CD4-positive, alpha-beta T cell treated with Interleukin-4 for 1 hour (primary cell): Measurements from ENCODE around the gene WDR59.
"Not testable (repeated sequence)": the region's sequence is repeated elsewhere in the genome, so short reads cannot be mapped to it uniquely, and the experiment has no call there.

Experiments
- DNase-seq, 2 donors: peaks; one replicate each; pipeline ENCODE4 v3.0.0-alpha.2; 2020 to 2022

Gene WDR59

DNA sequence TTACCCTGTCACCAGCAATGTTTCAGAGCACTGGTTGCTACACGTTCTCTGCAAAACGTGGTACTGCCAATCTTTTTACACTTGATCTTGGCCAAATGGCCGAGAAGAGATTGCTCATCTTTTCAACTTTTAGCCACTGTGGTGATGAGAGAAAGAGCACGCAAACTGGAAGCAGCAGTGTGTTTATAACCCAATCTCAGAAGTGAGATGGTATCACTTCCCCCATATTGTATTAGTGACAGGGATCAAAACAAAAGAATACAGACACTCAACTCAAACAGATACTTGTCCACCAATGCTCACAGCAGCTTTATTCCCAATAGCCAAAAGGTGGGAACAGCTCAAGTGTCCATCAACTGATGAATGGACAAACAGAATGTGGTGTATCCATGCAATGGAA lies 138.2 kb downstream of the WDR59 start:
- no peak for DNase-seq

DNA sequence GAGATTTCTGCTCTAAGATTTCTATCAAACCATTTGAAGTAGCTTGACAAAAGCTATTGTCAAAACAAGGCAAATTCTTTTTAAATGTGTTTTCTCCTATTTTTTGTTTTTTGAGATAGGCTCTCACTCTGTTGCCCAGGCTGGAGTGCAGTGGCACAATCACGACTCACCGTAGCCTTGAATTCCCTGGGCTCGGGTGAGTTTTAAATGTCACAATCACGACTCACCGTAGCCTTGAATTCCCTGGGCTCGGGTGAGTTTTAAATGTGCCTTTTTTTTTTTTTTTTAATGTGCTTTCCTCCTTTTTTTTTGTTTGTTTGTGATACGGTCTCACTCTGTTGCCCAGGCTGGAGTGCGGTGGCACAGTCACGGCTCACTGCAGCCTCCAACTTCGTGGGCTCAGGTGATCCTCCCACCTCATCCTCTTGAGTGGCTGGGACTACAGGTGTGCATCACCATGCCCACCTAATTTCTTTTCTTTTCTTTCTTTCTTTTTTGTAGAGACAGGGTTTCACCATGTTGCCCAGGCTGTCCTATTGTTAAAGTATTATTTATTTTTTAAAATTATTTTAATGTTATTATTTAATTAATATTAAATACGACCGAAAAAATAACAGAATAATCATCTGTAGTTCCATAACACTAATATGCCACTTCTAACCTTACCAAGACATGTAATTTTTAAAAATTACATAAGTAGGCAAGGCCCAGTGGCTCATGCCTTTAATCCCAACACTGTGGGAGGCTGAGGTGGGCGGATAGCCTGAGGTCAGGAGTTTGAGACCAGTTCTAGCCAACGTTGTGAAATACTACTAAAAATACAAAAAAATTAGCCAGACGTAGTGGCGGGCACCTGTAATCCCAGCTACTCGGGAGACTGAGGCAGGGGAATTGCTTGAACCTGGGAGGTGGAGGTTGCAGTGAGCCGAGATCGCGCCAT lies 140.6 kb downstream of the WDR59 start:
- DNase-seq, result no peak

DNA sequence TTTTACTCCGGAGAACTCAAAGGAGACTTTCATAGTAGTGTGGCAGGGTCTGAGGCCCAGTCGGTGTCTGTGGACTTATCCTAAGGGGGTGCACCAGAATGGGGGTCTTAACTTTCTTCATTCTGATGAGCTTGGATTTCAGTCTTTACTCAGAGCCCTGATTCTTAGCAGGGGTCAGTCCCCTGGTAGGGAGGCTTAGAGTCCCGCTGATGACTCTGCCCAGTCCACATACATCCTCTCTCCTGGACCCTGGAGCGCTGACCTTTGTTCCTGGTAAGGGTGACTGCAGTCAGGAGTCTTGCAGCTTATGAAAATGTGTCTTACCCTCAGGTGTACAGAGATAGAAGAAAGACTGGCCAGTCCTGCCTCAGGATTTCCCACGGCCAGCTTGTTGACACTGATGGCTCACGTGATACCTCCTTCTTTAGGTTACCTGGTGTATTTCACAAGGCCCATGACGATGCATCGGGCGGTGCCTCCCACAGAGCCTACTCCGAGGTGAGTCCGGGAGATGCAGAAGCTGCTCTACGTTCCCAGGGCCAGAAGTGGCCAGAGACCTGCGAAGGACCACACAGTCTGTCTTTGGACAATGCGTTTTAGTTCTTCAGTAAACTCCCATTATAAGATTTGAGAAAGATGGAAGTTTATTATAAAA lies 141.4 kb downstream of the WDR59 start:
- DNase-seq, result not testable (repeated sequence)

DNA sequence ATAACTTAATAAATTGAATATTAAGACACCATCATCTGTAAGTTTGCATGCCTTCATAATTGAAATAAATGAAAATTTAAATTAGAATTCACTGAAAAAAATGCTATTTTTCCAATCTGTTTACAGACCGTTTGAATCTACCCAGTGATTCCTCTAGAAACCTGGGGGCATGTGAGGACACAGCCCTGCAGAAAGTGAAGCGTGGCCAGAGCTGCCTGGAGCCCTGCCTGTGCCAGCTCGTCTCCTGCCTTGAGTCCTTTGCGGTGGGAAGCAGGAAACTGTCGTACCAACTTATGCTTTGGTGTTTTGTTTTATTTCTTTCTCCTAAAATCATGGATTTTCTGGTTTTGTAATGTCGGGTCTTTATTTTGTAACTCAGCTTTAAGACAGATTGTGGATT lies 142.5 kb downstream of the WDR59 start:
- no peak for DNase-seq

DNA sequence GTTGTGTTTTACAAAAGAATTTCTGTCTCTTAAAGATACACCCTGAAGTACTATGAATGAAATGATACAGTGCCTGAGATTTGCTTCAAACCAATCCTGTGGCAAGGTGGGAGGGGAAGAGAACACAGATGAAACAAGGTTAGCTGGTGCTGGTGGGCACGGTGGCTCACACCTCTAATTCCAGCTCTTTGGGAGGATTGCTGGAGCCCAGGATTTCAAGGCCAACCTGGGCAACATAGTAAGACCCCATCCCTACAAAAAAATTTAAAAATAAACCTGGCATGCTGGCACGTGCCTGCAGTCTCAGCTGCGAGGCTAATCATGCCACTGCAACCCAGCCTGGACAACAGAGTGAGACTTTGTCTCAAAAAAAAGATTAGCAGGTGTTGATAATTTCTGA lies 143.0 kb downstream of the WDR59 start:
- no peak for DNase-seq

DNA sequence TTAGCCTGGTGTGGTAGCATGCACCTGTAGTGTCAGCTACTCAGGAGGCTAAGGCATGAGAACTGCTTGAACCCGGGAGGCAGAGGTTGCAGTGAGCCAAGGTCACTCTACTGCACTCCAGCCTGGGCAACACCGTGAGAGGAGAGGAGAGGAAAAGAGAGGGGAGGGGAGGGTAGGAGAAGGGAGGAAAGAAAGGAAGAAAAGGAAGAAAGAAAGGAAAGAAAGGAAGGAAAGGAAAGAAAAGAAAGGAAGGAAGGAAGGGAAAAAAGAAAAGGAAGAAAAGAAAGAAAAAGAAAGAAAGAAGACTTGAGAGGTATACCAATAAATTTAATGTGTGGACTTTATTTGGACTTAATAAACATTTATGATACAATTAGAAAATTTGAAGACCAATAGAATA lies 143.5 kb downstream of the WDR59 start:
- DNase-seq, result no peak

DNA sequence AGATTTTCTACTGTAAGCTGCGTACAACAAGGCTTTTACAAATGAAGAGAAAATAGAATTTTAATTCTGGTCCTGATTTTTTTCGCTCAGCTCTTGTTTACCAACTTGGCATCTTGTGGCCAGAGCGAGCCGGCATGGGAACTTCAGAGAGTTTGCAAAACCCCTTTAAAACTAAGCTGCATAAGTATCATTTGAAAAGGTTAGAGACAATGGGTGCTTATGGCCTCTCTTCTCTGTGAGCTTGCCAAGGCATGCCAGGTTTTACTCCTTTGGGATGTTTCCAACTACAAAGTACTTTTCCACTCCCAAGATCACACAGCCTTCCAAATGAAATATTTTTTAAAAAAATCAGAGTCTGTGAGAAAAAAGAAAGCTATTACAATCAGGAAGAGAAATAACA lies 147.9 kb downstream of the WDR59 start:
- no peak for DNase-seq

DNA sequence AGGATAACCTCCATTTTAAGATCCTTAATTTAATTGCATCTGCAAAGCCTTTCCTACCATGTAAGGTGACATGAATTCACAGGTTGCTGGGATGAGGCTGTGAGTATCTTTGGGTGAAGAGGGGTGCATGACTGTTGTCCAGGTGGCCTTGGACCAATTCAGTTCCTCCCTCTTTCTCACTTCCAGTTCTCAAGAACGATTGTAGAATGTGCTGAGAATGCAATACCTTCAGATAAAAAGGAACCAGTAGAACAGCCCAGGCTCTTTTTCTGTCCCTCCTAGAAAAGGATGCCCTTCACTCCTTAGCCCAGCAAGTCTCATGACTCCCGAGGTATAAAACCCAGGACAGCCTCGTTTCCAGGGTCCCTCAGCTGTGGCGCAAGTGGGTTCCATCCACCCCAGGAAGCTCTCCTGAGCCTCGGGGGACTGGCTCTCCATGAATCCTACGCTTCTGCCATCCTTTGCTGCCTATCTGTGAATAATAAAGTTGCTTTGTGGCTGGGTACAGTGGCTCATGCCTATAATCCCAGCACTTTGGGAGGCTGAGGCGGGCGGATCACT lies 148.7 kb downstream of the WDR59 start:
- no peak for DNase-seq

DNA sequence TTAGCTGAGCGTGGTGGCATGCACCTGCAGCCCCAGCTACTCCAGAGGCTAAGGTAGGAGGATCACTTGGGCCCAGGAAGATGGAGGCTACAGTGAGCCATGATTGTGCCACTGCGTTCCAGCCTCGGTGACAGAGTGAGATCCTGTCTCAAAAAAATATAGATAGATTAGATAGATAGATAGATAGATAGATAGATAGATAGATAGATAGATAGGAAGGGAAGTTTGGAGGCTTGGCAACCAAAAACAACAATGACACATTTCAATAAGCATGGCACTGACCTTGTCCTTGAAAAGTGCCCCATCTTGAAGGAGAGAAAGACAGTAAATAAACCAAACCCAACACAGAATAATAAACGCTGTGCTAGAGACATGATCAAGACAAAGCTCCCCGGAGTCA lies 152.7 kb downstream of the WDR59 start:
- DNase-seq, result no peak

DNA sequence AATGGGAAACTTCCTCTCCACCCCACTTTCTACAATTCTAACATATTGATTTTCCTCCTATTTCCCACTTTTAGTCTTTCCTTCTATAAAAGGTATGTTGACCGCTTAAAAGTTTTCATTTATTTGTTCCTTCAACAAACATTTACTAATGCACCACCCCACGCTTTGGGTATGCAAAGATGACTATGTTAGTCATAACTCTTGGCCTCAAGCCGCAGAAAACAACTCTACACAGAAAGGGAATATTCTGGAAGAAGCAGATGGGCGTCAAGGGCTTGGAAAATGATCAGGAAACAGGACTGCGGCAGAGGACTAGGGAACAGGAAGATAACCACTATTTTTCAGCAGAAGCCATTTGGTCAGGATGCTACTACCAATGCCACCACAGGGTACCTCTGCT lies 153.5 kb downstream of the WDR59 start:
- no peak for DNase-seq

DNA sequence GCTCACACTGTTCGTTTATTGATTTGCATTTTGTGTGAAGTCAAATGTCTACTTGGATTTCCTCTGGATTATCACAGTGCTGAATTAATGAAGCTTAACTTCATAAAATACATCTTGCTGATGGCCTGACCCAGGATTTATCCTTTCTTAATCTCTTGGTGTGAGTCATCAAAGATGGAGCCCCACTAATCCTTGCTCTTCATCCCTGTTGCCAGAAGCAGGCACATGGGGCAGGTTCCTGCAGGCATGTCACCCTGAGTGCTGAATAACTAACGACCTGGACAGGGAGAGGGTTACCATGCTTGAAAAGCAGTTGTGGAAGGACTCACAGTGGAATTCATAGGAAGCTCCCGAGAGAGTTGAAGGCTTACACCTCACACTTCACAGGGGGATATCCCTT lies 154.3 kb downstream of the WDR59 start:
- no peak for DNase-seq

DNA sequence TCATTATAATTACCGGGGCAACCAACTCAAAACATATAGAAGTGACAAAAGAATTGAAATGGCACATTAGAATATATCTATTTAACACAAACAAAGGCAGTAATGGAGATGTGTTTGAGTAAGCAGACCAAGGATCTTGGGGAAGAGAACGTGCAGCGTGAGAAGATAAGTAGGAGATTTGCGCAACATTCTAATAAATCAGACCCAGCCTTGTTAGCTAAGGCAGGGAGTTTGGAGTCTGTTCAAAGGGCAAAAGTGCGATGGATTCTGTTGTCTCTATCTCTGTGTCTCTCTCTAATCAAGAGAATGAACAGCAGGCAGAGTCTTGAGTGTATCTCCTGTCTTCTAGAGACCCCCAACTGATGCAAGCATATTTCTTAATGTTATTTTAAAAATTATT lies 155.3 kb downstream of the WDR59 start:
- no peak for DNase-seq

DNA sequence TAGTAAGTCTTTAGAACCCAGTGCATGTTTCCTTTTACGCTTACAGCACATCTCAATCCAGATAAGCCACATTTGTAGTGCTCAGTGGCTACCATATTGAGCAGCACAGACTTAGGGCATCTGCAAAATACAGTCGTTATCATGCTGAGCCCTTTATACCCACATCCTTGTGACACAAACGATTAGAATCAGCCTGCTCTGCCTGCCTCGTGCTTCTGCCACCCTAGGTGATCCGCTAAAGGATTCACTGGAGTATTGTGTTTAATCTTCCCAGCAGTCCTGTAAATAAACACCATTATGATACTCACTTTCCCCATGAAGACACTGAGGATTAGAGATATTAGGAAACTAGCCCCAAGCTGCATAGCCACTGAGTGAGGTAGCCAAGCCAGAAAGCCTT lies 159.0 kb downstream of the WDR59 start:
- no peak for DNase-seq

DNA sequence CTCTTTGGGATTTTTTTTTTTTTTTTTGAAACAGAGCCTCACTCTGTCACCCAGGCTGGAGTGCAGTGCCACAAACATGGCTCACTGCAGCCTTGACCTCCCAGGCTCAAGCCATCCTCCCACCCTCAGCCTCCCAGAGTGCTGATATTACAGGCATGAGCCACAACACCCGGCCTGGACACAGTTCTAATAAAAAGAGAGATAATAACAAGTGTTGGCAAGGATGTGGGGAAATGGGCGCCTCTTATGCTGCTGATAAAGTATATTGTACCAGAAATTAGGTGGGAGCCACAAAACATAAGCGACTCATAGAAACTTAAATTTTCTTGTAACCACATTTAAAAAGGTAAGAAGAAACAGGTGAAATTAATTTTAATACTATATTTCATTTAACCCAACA lies 159.9 kb downstream of the WDR59 start:
- no peak for DNase-seq
